Caki2 (cell line): ENCODE results near the gene OSTM1. TPM values are rescaled to one million over a fixed set of nuclear protein-coding genes. Genes with fewer than 3 reads are reported as not detected.

Experiments
- DNase-seq: peaks from one replicate; pipeline ENCODE4 v3.0.0-alpha.2; 2015; ENCODE audit warnings: low read depth
- in situ Hi-C: cut with HindIII; loops from 2 replicates; pipeline ENCODE4 v1.10.0; 2016; ENCODE audit warnings: low sequenced_read_pairs, low pct_unique_long_range_greater_than_20kb, mixed read lengths
- total RNA-seq: library from RNA; depleted of rRNA; stranded (reverse); fragments of >200 nt; shearing (Covaris generic); gene quantifications from 2 replicates; pipeline ENCODE4 v1.2.3, GENCODE V29; 2014; ENCODE audit warnings: low replicate concordance

Gene OSTM1
- total RNA-seq, 1 experiment from 2014 or later = 10.3 TPM

DNA sequence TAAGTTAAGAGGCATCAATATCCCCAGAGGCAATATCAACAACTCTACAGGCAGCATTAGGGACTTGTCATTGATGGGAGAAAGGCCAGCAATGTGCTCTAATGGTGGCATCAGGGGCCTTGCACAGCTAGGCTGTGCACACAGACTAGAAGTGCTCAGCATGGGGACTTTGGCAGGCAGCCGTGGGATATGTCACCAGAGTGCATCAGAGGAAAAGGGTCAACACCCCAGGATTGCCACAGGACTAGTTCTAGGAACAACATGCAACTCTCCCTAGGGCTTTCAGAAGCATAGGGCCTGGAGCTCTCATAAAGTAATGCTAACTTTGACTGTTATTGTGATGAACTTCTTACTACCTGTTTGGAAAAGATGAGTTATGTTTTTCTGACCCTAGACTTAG, 32.2 kb upstream of the OSTM1 start:
- in situ Hi-C loops = no loop called here

DNA sequence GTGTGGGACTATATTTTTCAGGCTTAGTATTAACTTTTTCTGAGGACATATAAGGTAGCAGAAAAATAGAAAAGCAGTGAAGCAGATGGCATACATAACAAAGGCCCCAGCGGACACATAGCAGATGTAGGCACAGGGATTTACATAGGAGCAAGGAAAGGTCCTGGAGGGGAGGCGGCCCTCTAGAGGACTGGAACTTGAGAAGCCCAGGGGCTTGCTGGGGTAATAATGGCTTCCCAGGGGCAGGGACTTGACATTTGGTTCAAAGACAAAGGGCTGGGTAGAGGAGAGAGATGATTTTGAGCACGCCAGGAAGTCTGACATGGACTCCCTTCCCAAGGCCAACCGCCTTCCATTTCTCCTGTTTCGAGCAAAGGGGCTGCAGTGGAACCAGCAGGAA, 31.7 kb upstream of the OSTM1 start:
- DNase-seq = no peak
- in situ Hi-C loops = no loop called here

More for the DNA sequence above, 32.2 kb upstream of the OSTM1 start:
- no peak for DNase-seq

DNA sequence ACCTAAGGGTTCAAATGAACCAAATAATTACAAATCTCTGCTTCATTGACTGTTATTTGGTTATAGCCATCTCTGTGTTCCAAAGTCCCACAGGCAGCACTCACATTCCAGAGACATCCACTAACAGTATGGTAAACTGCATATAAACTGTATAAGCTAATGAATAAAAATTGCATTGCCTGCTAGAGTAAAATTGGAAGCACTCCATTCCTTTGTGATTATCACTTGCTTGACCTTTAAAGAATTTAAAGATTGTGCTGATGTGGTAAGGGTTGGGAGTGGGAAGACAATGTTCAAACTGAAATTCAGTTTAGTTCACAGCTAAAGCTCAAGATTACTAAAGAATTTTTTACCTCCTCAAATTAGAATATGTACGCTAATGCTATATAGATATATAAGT, 31.0 kb upstream of the OSTM1 start:
- in situ Hi-C loops = no loop called here
- no peak for DNase-seq

DNA sequence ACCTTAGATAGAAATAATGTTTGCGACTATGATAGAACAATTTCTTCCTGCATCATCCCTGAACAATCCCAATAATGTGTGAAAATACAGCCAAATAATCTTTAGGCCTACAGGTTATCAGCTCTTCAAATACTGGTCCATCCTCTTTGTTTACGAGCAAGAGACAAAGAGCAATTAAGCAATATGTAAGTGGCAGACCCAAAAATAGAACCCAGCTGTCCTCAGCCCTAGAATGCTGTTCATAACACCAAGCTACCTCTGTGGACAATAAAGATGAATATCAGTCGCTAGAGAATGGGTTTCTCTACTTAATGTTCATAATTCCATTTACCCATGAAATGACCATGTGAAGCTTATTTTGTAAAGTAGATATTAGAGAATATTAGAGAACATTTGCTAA, 28.4 kb upstream of the OSTM1 start:
- in situ Hi-C loops = no loop called here
- DNase-seq = no peak

DNA sequence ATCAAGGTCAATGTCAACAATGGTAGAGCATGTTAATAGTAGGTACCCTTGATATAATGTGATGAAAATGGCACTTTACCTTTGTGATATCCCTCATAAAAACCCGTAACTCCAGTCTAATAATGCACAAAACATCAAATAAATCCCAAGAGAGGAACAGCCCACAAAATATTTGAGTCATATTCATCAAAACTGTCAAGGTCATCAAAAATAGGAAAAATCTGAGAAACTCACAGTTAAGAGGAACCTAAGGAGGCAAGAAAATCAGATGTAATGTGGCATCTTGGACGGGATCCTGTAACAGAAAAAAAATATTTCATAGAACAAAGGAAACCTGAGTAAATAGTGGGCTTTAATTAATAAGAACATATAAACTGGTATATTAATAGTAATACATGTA, 25.5 kb upstream of the OSTM1 start:
- no peak for DNase-seq
- in situ Hi-C loops = no loop called here

DNA sequence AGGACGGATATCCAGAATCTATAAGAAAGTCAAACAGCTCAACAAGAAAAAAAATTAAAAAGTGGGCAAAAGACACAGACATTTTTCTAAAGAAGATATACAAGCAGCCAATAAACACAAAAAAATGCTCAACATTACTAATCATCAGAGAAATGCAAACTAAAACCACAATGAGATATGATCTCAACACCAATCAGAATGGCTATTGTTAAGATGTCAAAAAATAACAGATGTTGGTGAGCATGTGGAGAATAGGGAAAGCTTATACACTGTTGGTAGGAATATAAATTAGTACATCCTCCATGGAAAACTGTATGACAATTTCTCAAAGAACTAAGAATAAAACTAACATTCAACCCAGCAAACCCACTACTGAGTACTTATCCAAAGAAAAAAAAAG, 23.3 kb upstream of the OSTM1 start:
- in situ Hi-C loops = no loop called here
- no peak for DNase-seq

DNA sequence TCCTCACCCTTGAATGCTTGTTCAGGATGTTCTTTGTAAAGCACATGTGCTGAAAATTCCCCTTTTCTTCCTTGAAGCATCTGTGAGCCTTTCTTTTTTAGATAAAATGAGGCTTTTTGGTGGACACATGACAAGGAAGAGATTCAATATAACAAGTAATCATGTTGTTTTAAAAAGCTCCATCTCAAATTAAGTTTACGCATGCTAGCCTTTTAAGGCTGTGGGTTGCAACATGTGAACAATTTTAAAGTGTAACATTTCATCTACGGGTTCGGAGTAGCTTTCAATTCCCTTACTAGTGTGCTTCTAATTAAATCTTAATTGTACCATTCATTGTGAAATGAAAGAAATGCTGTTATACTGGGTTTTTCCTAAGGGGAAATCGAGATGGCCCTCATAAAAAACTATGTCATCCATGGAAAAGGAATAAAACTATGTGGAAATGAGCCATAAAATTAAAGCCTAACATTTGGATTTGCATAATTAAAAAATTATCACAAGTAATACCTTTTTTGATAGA, 19.3 kb upstream of the OSTM1 start:
- in situ Hi-C loops = no loop called here
- no peak for DNase-seq

DNA sequence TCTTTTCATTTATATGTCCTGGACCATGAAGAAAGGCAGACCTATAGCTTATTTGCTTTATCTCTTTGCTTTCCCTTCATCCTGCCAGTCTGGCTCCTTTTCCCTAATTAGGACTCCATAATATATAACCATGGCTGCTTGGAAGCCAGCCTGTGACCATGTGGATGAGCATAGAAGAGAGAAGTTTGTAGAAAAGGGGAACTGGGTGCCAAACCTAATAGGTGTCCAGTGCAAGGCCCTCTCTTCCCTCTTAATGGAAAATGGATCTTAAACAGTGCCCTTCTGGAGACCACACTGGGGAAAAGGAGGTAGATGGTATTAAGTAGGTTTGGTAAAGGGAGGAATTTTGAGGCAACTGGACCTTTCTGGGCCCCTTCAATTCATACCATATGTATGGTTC, 16.7 kb upstream of the OSTM1 start:
- DNase-seq = no peak
- in situ Hi-C loops = no loop called here

DNA sequence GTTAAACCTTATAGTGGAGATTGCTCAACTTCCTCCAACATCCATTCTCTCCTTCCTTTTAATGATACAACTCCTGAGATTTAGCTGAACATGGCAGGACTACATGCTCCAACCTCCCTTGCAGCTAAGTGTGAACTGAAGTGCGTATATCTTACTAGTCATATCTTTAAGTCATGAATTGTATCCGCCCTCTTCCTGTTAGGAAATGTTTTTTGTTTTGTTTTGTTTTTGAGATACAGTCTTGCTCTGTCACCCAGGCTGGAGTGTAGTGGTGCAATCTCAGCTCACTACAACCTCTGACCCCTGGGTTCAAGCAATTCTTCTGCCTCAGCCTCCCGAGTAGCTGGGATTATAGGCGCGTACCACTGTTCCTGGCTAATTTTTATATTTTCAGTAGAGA, 8.8 kb upstream of the OSTM1 start:
- in situ Hi-C loops = no loop called here
- DNase-seq = no peak

DNA sequence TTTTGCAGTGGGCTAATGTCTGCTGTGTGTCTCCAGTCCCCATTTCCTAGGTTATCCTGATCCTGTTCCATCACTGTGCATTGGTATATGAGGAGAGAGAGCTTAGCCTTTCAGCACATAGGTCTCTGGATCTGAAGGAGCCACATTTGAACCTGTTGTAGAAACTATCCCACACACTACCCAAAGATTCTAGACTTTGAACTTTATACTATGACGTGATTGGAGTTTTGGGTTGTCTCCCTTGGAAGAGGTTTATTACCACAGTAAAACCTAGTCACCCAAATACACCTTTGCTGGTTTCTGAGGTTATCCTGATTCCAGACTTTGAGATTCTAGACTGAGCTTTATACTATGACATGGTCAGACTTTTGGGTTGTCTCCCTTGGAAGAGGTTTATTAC, 8.0 kb upstream of the OSTM1 start:
- in situ Hi-C loops = no loop called here
- DNase-seq = no peak

DNA sequence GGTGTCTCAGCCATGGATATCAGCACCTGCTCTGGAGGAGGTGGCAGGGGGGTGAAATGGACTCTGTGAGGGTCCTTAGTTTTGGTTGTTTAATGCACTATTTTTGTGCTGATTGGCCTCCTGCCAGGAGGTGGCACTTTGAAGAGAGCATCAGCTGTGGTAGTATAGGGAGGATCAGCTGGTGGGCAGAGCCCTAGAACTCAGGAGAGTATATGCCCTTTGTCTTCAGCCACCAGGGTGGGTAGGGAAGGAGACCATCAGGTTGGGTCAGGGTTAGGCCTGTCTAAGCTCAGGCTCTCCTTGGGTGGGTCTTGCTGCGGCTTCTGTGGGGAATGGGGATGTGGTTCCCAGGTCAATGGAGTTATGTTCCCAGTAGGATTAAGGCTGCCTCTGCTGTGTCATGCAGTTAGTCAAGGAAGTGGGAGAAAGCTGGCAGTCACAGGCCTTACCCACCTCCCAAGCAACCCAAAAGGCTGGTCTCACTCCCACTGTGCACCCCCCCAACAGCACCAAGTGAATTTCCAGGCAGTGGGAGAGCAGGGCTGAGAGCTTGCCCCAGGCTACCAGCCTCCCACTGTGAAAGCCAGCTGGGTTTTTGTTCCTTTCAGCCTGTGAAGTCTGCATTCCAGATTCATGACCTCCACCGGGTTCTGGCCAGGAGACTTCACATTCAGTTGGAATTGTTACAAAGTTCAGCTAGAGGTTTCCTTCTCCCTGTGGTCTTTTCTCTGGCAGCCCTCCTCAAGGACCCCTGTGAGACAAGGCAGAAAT, 5.7 kb upstream of the OSTM1 start:
- in situ Hi-C loops = no loop called here
- DNase-seq = no peak

DNA sequence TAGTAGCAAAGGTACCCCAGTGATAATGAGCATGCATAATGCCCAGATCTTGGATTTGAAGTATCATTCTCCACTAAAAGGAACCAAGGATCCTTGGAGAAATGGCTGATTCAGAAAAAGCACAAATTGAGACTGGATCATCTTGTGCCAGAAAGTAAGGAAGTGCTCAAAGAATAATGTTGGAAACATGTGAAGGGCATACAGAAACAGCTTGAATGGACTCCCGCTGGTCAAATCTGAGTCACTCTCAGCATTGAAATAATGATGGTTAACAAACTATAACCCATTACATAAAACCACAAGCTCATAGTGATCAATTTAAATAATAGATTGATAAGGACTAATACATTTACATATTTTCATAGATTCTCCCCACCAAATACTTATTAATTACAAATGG, 3.6 kb upstream of the OSTM1 start:
- in situ Hi-C loops = no loop called here
- no peak for DNase-seq

DNA sequence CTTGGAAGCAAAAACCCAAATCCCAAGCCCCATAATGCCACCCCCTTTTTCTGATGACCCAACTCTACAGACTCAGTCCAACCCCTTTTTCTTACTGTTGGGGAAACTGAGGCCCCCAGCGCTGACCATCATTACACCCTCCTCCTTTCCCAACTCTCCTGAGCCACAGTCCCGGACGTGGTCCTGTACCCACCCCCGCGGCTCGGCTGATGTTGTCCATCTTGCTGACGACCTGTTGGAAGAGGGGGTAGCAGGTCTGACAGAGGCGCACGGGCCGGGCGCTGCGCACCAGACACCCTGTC, 533 bp downstream of the OSTM1 start:
- in situ Hi-C loops = no loop called here
- no peak for DNase-seq

DNA sequence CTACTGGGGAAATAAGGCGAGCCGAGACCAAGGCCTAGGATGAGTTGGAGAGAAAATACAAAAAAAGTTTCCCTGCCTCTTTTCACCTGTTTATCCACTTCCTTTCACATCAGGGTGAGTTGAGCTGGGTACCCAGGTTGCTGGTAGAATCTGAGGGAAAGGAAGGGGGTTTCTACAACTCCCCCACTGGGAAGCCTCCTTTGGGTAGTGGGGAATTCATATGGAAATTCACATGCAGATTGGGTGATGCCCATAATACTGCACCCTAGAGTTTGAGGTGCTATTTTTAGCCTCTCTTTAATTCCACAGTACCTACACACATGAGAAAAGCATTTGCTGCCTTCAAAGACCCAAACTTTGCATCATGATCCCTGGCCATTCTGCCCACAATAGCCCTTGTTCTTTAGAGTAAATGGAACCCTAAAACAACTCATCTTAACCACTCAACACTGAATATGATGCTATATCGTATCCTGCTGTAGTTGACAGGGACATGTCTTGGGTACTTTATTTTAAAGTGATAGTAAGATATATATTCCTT, 2.7 kb downstream of the OSTM1 start:
- in situ Hi-C loops = no loop called here

DNA sequence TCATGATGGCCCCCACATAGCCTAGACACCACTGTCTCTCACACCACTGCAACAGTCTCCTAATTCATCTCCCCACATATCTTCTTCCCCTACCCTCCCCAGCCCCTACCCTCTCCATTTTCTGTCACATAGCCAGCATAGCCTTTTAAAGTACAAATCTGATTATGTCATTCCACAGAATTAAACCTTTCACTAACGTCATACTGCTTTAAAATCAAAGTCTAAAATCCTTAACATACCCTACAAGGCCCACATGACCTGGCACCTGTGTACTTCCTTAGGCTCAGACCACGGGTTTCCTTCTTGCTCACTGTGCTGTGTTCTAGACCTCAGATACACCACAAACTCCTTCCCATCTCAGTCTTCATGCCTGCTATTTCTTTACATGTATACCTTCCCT, 5.9 kb downstream of the OSTM1 start:
- DNase-seq = no peak
- in situ Hi-C loops = no loop called here

More for the DNA sequence above, 2.7 kb downstream of the OSTM1 start:
- no peak for DNase-seq

DNA sequence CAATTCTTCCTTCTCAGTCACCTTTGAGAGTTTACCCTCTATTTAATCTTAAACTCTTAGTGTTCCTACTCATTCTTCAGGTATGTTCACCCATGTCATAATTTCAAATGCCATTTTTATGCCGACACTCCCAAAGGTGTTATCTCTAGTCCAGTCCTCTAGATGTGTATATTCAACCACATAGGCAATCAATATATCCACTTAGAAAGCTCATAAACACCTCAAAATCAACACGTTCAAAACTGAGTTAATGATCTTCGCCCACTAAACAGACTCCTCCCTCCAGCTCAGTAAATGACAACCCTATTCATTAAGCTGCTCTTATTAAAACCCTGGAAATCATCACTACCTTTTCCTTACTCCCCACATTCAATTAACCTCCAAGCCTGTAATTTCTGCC, 6.4 kb downstream of the OSTM1 start:
- DNase-seq = no peak
- in situ Hi-C loops = no loop called here

DNA sequence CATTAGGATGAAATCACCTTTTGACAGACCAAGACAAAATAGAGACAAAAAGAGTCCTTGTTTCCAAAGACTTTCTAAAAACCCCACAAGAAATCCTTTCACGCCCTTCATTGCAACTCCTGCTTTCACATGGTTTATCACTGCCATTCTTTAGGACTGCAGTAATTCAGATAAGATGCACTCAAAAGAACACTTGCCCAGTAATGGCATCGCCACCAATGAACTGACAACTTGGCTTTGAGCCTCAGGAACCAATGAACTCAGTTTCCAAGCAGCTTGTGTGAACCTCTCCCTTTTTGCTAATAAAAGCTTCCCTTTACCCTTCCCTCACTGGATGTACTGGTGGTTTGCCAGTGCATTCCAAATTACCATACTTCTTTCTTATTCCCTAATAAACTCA, 21.8 kb downstream of the OSTM1 start:
- no peak for DNase-seq
- in situ Hi-C loops = no loop called here

DNA sequence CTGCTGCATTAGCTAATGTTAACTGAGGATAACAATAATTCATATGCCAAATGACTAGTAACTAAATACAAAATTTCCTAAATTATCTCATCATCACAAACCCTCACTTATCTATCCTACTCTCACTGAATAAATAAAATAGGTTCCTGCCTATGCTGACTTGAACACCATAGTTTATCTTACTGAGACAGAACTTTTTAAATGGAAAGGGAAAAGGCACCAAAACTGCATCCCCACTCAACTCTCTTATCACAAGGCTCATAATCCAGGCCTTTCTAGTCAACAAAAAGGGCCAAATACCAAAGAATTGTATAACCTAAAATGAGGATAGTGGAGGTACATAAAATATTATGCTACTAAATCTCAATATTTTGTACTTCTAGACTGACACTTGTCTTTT, 23.1 kb downstream of the OSTM1 start:
- in situ Hi-C loops = no loop called here
- no peak for DNase-seq

DNA sequence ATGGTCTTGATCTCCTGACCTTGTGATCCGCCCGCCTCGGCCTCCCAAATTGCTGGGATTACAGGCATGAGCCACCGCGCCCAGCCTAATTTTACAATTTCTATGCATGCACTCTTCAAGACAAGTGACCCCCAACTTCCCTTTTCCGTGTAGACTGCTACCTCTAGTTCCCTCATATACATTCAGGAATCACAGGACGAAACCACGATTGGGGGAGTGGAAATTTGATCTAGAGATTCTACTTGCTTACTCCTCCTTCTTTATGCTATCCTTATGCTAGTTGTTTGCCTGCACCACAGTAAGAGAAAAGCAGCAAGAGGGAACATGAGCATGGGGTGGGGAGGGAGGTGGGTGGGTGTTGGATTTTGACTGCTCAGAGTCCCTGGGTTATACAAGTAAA, 34.9 kb downstream of the OSTM1 start:
- DNase-seq = no peak
- in situ Hi-C loops = no loop called here

DNA sequence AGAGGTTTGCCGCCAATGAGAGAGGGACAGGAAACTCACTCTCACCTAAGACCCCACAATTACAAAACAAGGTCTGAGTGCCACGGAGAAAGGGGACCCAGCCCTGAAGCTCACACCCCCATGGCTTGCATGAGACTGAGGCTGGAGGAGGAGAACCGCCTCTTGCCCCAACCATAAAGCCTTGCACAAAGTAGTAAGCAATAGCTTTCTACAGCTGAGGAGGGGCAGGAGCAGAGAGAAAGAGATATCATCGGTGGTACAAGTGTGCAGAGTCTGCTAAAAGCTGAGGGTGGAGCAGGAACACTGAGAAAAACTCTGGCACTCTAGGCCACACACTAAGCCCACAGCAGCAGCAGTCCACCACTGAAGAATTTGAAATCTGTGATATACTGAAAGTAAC, 37.7 kb downstream of the OSTM1 start:
- no peak for DNase-seq
- in situ Hi-C loops = no loop called here
